B cell (primary cell): ENCODE results near the gene TPSAB1. TPM values are rescaled to one million over a fixed set of nuclear protein-coding genes. Genes with fewer than 3 reads are reported as not detected.
"Not testable (repeated sequence)": the region's sequence is repeated elsewhere in the genome, so short reads cannot be mapped to it uniquely, and the experiment has no call there.

Experiments used
- ATAC-seq: fragments of 200-7000 bp; cut with Tn5 transposase; one replicate; pipeline ENCODE4 v1.10.0; 2021; ENCODE audit warnings: low read depth, mild to moderate bottlenecking, moderate number of reproducible peaks, moderate library complexity
- CTCF ChIA-PET: fragments of 350-600 bp; sonication (Branson Sonifier 250); formaldehyde crosslinking; loops from one replicate; lab custom pipeline; 2021; ENCODE audit warnings: antibody characterized with exemption, inconsistent platforms; lab: Charles Lee
- POLR2A ChIA-PET: fragments of 350-600 bp; sonication (Branson Sonifier 250); formaldehyde crosslinking; loops from one replicate; lab custom pipeline; 2021; ENCODE audit warnings: antibody characterized with exemption; lab: Charles Lee
- DNase-seq: peaks from one replicate; pipeline ENCODE4 v3.0.0; 2013
- H2AFZ ChIP-seq: 2 replicates; pipeline ENCODE4 v1.6.1; 2012; ENCODE audit warnings: mild to moderate bottlenecking, low read depth, low read length; ENCODE audit not compliant: insufficient read depth, poor library complexity, severe bottlenecking
- H3K27ac ChIP-seq, 2 donors: 1 replicate in 1 of 2; 2 replicates in 1 of 2; pipeline ENCODE4 v1.5.1; 2012 to 2013; ENCODE audit warnings: low read length in 2 of 2, mild to moderate bottlenecking in 2 of 2, moderate library complexity in 1 of 2
- H3K27me3 ChIP-seq, 4 experiments: fragments of 200-600 bp in 1 of 4; sonication (generic) in 1 of 4; replicated peaks in 1 of 4; 1 replicate in 2 of 4; 2 replicates in 2 of 4; pipeline versions ENCODE4 v1.6.1 to v1.7.0; 2013 to 2016; ENCODE audit warnings: low read length in 3 of 4, mild to moderate bottlenecking in 2 of 4, mixed read lengths in 1 of 4, moderate library complexity in 1 of 4; ENCODE audit not compliant: insufficient read depth in 4 of 4, control insufficient read depth in 3 of 4; ENCODE audit errors: control extremely low read depth in 1 of 4
- H3K36me3 ChIP-seq, 2 experiments: replicated peaks in 1 of 2; 1 replicate in 1 of 2; 2 replicates in 1 of 2; pipeline versions ENCODE4 v1.6.1 to v1.7.1; 2013; ENCODE audit warnings: low read length in 1 of 2; ENCODE audit not compliant: insufficient read depth in 2 of 2, control insufficient read depth in 1 of 2; ENCODE audit errors: control extremely low read depth in 1 of 2, extremely low read depth in 1 of 2
- H3K4me1 ChIP-seq, 2 donors: fragments of 200-600 bp in 1 of 2; sonication (generic) in 1 of 2; 1 replicate in 1 of 2; 2 replicates in 1 of 2; pipeline versions ENCODE4 v1.5.1 to v1.6.1; 2013 to 2017; ENCODE audit warnings: low read length in 2 of 2; ENCODE audit not compliant: control insufficient read depth in 2 of 2, insufficient read depth in 2 of 2
- H3K4me2 ChIP-seq: replicated peaks from 2 replicates; pipeline ENCODE3; 2012; ENCODE audit warnings: mild to moderate bottlenecking, low read depth, low read length; ENCODE audit not compliant: poor library complexity, severe bottlenecking
- H3K4me3 ChIP-seq, 5 experiments: fragments of 200-600 bp in 1 of 5; sonication (generic) in 1 of 5; 1 replicate in 3 of 5; 2 replicates in 2 of 5; pipeline versions ENCODE4 v1.5.1 to v1.7.0; 2011 to 2016; ENCODE audit warnings: low read length in 4 of 5, mild to moderate bottlenecking in 4 of 5, low read depth in 2 of 5, control low read depth in 1 of 5, moderate library complexity in 1 of 5; ENCODE audit not compliant: insufficient read depth in 1 of 5; ENCODE audit errors: control extremely low read depth in 1 of 5, extremely low read depth in 1 of 5
- H3K79me2 ChIP-seq: fragments of 200-600 bp; sonication (generic); one replicate; pipeline ENCODE4 v1.6.0; 2016; ENCODE audit warnings: low read length; ENCODE audit not compliant: control insufficient read depth, insufficient read depth
- H3K9ac ChIP-seq: fragments of 200-600 bp; sonication (generic); 2 replicates; pipeline ENCODE4 v1.6.1; 2017; ENCODE audit warnings: mild to moderate bottlenecking, low read length, moderate library complexity
- H3K9me3 ChIP-seq, 3 donors: one replicate each; pipeline versions ENCODE4 v1.6.1 to v1.7.1; 2013; ENCODE audit warnings: low read length in 2 of 3; ENCODE audit not compliant: control insufficient read depth in 2 of 3, insufficient read depth in 1 of 3; ENCODE audit errors: control extremely low read depth in 1 of 3
- H4K20me1 ChIP-seq: 2 replicates; pipeline ENCODE4 v1.6.0; 2012; ENCODE audit warnings: mild to moderate bottlenecking, low read length; ENCODE audit not compliant: insufficient read depth, control insufficient read depth, poor library complexity, severe bottlenecking
- H3K27ac Mint-ChIP-seq: one replicate; pipeline ENCODE4 v1.8.0; 2021; ENCODE audit warnings: mixed read lengths
- H3K27me3 Mint-ChIP-seq: one replicate; pipeline ENCODE4 v1.8.0; 2021; ENCODE audit warnings: mixed read lengths
- H3K4me1 Mint-ChIP-seq: one replicate; pipeline ENCODE4 v1.8.0; 2021; ENCODE audit warnings: mixed read lengths
- H3K4me3 Mint-ChIP-seq: one replicate; pipeline ENCODE4 v1.8.0; 2021; ENCODE audit warnings: mixed read lengths
- H3K9me3 Mint-ChIP-seq: one replicate; pipeline ENCODE4 v1.8.0; 2022; ENCODE audit warnings: mixed read lengths; ENCODE audit not compliant: insufficient read depth
- EZH2 ChIP-seq: IDR thresholded peaks from 2 replicates; pipeline ENCODE4 v1.6.1; 2012; ENCODE audit warnings: borderline replicate concordance, low read depth, mild to moderate bottlenecking, moderate library complexity, low read length; ENCODE audit not compliant: insufficient read depth, poor library complexity, severe bottlenecking
- WGBS: methylation state at CpG from one replicate; pipeline ENCODE4 v1.1.5; 2013; ENCODE audit warnings: missing lambda C conversion rate; ENCODE audit not compliant: insufficient coverage; 5-methylcytosine and 5-hydroxymethylcytosine counted together
- intact Hi-C: fragments of 100-400 bp; cut with micrococcal nuclease; formaldehyde crosslinking; loops from one replicate; pipeline ENCODE4 v1.10.0; 2022
- polyA plus RNA-seq: library from polyadenylated mRNA; depleted of rRNA; stranded (reverse); fragments of >200 nt; gene quantifications from 2 replicates; pipeline ENCODE4 v1.2.3, GENCODE V29; 2012
- total RNA-seq, 2 donors: library from RNA; stranded (reverse); fragments of 120-200 nt in 1 of 2; gene quantifications; 1 replicate in 1 of 2; 2 replicates in 1 of 2; pipeline versions ENCODE4 v1.2.3 to v1.2.4, GENCODE V29; 2013 to 2022
- TF ChIP-seq, protein P1 (sequence below): fragments of 200-600 bp; IDR thresholded peaks from one replicate; pipeline ENCODE4 v1.8.0; 2022; ENCODE audit warnings: antibody characterized with exemption, mild to moderate bottlenecking

Gene TPSAB1
- total and polyA plus RNA-seq, 2 donors (not counting 1 experiment from before 2014, with no cell fraction given), result not detected

DNA sequence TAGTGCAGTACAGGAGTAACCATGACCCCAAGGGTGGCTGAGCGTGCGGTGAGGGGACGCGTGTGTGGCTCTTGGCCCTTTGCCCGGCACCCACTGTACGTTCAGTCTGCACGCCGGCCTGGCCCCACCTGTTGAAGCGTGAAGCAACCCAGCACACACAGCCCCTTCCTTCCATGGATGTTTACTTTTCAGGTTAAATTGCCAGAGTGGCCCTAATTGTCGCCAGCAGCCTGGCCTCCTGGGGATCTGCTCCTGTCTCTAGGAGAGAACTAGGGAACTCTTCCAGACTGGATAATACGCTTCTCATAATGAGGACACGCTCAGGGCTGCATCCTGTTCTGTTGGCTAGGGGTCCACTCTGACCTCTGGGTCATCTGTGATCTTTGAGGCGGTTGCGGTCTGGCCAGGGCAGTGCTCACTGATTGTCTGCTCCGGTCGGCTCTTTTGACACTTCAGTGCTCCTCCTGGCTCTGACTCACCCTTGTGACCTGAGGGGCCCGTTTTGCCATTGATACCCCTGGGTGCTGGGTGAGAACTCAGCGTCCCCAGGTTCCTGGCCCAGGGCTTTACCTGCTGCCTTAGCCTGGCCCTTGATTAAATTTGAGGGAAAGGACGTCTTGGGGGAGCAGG lies 43.2 kb upstream of the TPSAB1 start:
- Mint-ChIP-seq H3K4me3 (no peak overlapping the region), H3K27ac (no peak overlapping the region), H3K4me1 (no peaks in the 10 kb centered on the region), H3K27me3 (peaks cover 7% of the 10 kb centered on the region), H3K9me3 (no peaks in the 10 kb centered on the region)
- Histone ChIP-seq H3K4me1 (no peaks in the 10 kb centered on the region), H3K9ac (no peak overlapping the region), H3K27me3 (peaks cover 0 to 4% (median 0%) of the 10 kb centered on the region in 4 experiments), H4K20me1 (no peaks in the 10 kb centered on the region), H3K4me3 (no peak overlapping the region), H3K79me2 (no peaks in the 10 kb centered on the region), H3K9me3 (peaks cover 0 to 5% (median 0%) of the 10 kb centered on the region in 3 donors), H3K4me2 (no peak overlapping the region), H3K27ac (no peak overlapping the region), H3K36me3 (no peaks in the 10 kb centered on the region), H2AFZ (no peak overlapping the region)
- POLR2A ChIA-PET, result no interaction called here
- TF ChIP-seq EZH2, result no peak
- TF ChIP-seq, protein P1, sequence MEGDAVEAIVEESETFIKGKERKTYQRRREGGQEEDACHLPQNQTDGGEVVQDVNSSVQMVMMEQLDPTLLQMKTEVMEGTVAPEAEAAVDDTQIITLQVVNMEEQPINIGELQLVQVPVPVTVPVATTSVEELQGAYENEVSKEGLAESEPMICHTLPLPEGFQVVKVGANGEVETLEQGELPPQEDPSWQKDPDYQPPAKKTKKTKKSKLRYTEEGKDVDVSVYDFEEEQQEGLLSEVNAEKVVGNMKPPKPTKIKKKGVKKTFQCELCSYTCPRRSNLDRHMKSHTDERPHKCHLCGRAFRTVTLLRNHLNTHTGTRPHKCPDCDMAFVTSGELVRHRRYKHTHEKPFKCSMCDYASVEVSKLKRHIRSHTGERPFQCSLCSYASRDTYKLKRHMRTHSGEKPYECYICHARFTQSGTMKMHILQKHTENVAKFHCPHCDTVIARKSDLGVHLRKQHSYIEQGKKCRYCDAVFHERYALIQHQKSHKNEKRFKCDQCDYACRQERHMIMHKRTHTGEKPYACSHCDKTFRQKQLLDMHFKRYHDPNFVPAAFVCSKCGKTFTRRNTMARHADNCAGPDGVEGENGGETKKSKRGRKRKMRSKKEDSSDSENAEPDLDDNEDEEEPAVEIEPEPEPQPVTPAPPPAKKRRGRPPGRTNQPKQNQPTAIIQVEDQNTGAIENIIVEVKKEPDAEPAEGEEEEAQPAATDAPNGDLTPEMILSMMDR, result no peak
- intact Hi-C loops, result no loop called here
- no peak for ATAC-seq
- CTCF ChIA-PET, result no interaction called here
- WGBS, result 80% methylated on average over 14 of the region's 19 CpGs
- DNase-seq, result no peak

DNA sequence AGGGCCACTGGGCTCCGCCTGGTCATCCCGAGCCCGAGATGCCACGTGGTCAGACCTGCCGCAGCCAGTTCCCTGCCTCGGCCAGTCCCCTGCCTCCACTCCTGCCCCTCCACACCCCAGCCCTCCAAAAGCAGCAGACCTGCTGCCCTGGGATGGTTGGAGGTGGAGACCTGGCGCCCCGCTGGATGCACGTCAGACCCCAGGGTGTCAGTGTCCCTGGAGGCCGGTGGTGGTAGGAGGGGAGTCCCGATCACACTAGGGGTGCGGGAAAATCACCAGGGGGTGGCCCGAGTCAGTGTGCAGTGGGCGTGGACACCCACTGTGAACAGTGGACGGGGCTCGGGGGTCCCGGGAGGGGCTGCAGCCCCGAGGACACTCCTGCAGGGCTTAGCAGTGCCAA lies 42.3 kb upstream of the TPSAB1 start:
- no peaks in the 10 kb centered on the region for H3K4me1 ChIP-seq
- TF ChIP-seq, protein P1, result no peak
- TF ChIP-seq EZH2, result no peak
- ATAC-seq, result no peak
- H2AFZ ChIP-seq, result no peak overlapping the region
- 90% methylated on average over 13 of the region's 18 CpGs for WGBS
- Mint-ChIP-seq H3K9me3 (no peaks in the 10 kb centered on the region), H3K27me3 (peaks cover 3% of the 10 kb centered on the region), H3K27ac (no peak overlapping the region), H3K4me3 (no peak overlapping the region), H3K4me1 (no peaks in the 10 kb centered on the region)
- no peak overlapping the region for H3K4me2 ChIP-seq
- H3K79me2 ChIP-seq, result no peaks in the 10 kb centered on the region
- no peak overlapping the region for H3K27ac ChIP-seq
- no peak overlapping the region for H3K9ac ChIP-seq
- ChIA-PET CTCF (no interaction called here), POLR2A (no interaction called here)
- H3K4me3 ChIP-seq, result no peak overlapping the region
- H3K27me3 ChIP-seq, result peaks cover 0 to 4% (median 0%) of the 10 kb centered on the region in 4 experiments
- intact Hi-C loops, result no loop called here
- peaks cover 0 to 5% (median 0%) of the 10 kb centered on the region in 3 donors for H3K9me3 ChIP-seq
- no peaks in the 10 kb centered on the region for H4K20me1 ChIP-seq
- no peaks in the 10 kb centered on the region for H3K36me3 ChIP-seq
- DNase-seq, result no peak

DNA sequence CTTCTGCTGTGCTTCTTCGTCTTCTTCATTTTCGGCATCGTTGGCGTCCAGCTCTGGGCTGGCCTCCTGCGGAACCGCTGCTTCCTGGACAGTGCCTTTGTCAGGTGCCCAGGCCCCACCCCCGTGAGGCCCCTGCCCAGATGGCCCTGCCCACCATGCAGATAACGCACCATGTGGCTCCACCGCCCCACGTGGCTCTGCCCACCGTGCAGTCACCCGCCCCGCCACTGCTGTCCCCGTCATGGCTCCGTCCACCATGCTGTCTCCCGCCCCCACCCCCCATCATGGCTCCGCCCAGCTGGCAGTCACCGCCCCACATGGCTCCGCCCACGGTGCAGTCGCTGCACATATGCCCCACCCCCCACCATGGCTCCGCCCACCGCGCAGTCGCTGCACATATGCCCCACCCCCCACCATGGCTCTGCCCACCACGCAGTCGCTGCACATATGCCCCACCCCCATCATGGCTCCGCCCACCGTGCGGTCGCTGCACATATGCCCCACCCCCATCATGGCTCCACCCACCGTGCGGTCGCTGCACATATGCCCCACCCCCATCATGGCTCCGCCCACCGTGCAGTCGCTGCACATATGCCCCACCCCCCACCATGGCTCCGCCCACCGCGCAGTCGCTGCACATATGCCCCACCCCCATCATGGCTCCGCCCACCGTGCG lies 41.7 kb upstream of the TPSAB1 start:
- H3K4me3 ChIP-seq, H3K4me1 Mint-ChIP-seq, H3K27me3 ChIP-seq, H4K20me1 ChIP-seq, H2AFZ ChIP-seq, H3K9ac ChIP-seq, H3K9me3 Mint-ChIP-seq, H3K27ac Mint-ChIP-seq, H3K27ac ChIP-seq, H3K4me1 ChIP-seq, CTCF ChIA-PET, H3K9me3 ChIP-seq, DNase-seq, ATAC-seq, intact Hi-C loops, H3K4me3 Mint-ChIP-seq, H3K27me3 Mint-ChIP-seq, H3K36me3 ChIP-seq, H3K4me2 ChIP-seq, H3K79me2 ChIP-seq: not testable (repeated sequence)
- 97% methylated on average over 16 of the region's 44 CpGs for WGBS
- POLR2A ChIA-PET, result interaction anchor here (0.7 kb wide), 1 partner anchor 321 kb away, joined by 8 read pairs; no protein-coding TSS in a partner anchor
